Left colon (tissue), 2 donors: ENCODE measurements around the gene ADCY7. TPM values are rescaled to one million over a fixed set of nuclear protein-coding genes. Genes with fewer than 3 reads are reported as not detected.

Experiments used
- ATAC-seq: fragments of 200-7000 bp; cut with Tn5 transposase; one replicate; pipeline ENCODE4 v1.9.1; 2020; ENCODE audit warnings: mild to moderate bottlenecking, moderate library complexity
- DNase-seq, 2 donors: peaks; one replicate each; pipeline ENCODE4 v3.0.0-alpha.2; 2020
- intact Hi-C, 2 donors: fragments of 100-400 bp; cut with DNase I in 1 of 2; cut with micrococcal nuclease in 1 of 2; formaldehyde crosslinking; loops; one replicate each; pipeline versions ENCODE4 v1.11.2 to v1.14.0; 2022; cut with DNase I, micrococcal nuclease
- total RNA-seq, 2 donors: library from RNA; stranded (reverse); fragmentation: NEBNext Ultra II Directional; extraction: Animal tissue kit (Norgen Biotek cat#: 25700); gene quantifications; one replicate each; pipeline ENCODE4 v1.2.1, GENCODE V29; 2021
- donor health status: DM: no; HTN: no; CAD: no.
- donor health status: DM: yes; HTN: yes; CAD: no.

Gene ADCY7
- total RNA-seq, 2 donors from 2014 or later = 14.2 to 20.8 TPM

DNA sequence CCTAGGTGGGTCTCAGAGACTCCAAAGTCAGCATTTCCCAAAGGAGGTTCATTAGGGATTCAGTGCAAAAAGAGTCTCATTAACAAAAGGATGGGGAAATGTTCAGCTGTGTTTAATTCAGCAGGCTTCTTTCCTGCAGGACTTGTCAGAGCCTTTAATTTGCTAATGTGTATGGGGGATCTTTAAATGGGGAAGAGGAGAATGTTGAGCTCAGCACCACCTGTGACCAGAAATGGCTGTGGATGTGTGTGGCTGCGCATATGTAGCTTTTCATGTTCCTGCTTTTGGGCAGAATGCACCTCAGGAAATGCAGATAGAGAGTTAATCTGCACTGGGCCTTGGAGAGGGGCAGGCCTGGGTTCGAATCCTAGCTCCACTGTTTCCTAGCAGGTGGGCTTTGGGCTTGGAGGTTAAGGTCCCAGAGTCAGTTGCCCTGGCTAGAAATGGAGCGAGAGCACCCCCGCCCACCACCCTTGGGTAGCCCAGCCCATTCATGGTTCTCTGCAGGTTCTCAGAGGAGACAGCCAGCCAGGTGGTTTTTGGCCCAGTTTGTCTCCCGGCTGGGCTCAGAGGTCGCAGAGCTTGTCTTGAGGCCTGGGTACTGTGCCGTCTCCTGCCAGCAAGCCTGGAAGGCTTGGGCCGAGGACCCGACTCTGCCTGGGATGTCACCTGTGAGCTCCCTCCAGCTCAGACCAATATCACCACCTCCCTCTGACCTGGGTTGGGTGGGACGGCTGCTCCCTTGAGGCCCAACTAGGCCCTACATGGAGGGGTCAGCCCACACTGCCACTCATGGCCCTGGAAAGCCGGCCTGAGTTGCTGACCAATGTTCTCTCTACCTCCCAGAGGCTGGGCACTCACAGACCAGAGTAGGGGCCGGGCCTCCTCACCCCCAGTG is 9.3 kb downstream of the ADCY7 start:
- no peak for ATAC-seq
- DNase-seq = peak in 1 of 2 donors; percentile 9
- intact Hi-C loops = no loop called here

GRCh38 chr16:50276326-50276640 is 9.9 kb downstream of the ADCY7 start:
- ATAC-seq = no peak
- intact Hi-C loops = no loop called here
- DNase-seq = no peak

- DNase-seq (no peak), ATAC-seq (no peak)
- intact Hi-C loops = no loop called here
These were observed 10.6 kb downstream of the ADCY7 start for GRCh38 chr16:50276801-50277555.

GRCh38 chr16:50278251-50278650 is 11.9 kb downstream of the ADCY7 start:
- DNase-seq = no peak
- no peak for ATAC-seq
- intact Hi-C loops = no loop called here

DNA sequence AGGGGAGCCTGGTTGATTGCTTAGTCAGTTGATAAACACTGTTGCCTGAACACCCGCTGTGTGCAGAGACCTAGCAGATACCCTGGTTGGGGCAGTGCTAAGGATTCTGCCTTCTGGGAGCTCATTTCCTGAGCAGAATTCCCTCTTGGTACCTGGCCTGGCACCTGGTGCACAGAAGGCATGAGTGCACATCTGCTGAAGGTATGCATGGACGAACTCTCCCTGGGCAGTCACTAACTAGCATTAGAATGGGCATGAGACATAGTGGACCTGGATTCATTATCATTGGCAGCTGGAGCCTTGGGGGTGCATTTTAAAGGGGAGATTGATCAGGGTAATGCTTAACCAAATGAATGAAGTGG is 13.1 kb downstream of the ADCY7 start:
- ATAC-seq (peak; percentile 3), DNase-seq (no peak)
- intact Hi-C loops = no loop called here

- intact Hi-C loops = no loop called here
- ATAC-seq (no peak), DNase-seq (no peak)
These were observed 14.6 kb downstream of the ADCY7 start for GRCh38 chr16:50280932-50281331.

DNA sequence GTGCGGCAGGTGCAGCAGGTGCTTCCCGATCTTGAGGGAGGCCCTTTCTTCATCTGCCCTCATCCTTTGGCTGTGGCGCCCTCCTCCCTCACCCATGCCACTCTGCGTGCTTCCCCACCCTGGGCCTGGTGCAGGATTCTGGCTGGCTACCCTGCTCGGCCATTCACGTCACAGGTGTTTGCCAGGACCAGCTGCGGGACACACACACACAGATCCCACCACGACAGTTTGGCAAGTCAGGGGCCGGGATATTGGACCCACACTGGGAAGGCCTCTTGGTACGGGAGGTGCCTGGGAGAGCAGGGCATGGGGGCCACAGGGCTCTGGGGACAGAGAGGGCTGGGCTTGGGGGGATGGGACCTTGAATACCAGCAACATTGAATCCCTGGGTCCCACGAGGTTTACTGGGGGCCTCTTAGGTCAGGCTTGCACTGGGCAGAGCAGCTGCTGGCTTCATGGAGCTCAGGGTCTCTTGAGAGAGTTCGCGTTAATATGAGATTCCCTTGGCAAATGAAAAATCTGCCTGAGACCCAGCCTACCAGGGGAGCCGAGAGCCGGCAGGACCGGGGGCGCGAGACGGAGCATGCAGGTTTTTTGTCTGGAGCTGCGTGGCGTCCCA is 15.1 kb downstream of the ADCY7 start:
- ATAC-seq (peak; percentile 30), DNase-seq (no peak)
- intact Hi-C loops = no loop called here

- ATAC-seq (peak; percentile 11), DNase-seq (peak; percentile 68 to 79)
- intact Hi-C loops = no loop called here
These were observed 15.7 kb downstream of the ADCY7 start for GRCh38 chr16:50282010-50282538.

DNA sequence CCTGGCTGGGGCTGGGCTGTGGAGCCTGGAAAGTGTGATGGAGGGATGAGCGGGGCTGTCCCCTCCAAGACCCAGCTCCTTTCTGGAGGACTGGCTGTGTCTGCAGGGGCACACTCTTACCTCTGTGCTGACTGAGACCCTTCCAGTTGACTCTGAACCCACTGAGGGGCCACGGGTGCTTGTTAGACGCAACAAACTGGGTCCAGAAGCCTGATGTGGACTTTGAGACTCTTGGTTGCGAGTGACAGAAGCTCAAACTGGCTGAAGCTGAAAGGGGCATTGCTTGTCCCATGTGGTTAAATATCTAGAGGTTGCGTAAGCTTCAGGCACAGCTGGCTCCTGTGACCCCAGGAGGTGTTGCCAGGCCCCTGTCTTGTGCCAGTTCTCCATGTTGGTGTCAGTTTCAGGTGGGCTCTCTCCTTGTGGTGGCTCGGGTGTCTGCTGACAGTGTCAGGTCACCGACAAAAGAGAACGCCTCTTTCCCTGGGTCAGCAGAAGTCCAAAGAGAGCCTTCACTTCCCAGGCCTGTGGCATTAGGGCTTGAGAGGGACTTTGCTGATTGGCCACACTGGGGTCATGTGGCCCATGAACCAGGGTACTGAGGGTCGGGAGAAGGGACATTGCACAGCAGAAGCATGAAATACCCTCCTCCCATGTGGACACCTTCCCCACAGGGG is 16.7 kb downstream of the ADCY7 start:
- ATAC-seq (no peak), DNase-seq (no peak)
- intact Hi-C loops = no loop called here

DNA sequence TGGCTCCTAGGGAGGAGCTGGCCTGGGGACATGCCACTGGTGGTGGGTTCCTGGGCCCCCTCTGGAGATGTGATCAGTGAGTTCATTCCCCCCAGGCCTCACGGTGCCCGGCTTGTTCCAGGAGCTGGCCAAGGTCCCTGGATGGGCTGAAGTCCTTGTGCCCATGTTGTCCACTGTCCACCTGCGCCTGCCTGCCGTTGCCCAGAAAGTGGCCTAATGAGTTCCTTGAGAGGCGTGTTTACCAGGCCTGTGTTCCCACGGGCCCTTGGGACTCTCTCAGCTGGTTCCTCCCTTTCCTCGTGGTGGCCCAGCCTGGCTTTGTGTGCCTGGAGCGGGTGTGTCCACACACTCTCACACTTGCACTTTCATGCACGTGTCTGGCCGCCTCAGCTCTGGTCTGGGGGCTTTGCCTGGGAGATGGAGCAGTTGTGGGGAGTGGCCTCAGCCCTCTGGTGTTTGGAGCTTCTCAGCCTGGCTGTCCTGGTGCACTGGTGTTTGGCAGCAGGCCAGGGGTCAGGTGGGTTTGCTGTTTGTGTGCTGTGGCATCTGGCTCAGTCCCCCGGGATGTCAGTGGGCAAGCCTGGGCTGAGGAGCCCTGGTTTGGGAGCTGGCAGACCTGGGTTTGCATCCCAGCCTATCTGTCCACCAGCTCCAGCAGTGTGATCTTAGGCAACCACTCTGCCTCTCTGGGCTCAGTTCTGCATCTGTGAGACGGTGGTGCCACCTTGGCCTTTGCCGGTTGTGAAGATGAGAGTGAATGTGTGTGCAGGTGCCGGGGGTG is 18.0 kb downstream of the ADCY7 start:
- DNase-seq (peak in 1 of 2 donors; percentile 64), ATAC-seq (peak; percentile 88)
- intact Hi-C loops = no loop called here

DNA sequence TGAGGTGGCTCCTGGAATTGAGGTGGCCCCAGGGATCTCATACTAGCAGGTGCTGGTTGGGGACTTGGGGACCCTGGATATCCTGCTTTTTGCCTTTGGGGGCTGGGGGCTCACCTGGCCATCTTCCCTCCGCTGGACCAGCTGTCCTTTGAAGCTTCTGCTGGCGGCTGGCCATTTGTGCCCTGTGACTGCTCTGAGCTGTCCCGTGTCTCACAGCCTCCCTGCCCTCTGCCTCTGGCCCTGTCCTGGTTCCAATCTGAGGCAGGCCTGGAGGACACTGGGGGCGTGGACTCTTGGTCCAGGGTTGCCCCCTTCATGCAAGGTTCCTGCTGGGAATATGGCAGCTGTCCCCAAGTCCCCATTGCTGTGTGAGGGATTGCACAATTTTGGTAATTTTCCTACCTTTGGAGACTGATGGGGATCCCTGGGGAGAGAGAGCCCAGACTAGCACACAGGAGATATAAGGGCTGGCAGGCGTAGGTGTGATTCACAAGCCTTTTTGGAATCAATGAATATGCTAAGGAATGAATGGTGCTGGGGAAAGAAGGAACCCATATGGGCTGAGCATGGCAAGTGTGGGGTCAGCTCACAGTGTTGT is 19.2 kb downstream of the ADCY7 start:
- ATAC-seq (no peak), DNase-seq (no peak)
- intact Hi-C loops = no loop called here

DNA sequence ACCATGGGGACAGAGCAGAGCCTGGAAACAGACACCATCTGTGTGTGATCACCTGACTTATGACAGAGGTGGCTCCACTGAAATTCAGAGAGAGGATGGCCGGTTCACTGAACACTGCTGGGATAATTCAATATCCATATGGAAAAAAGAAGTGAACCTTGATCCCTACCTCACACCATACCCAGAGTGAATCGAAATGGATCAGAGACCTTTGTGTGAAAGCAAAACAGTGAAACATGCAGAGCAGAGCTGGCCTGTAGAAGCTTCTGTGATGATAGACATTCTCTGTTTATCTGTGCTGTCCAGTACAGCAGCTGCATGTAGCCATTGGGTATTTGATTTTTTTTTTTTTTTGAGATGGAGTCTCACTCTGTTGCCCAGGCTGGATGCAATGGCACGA is 20.3 kb downstream of the ADCY7 start:
- ATAC-seq (no peak), DNase-seq (no peak)
- intact Hi-C loops = no loop called here

DNA sequence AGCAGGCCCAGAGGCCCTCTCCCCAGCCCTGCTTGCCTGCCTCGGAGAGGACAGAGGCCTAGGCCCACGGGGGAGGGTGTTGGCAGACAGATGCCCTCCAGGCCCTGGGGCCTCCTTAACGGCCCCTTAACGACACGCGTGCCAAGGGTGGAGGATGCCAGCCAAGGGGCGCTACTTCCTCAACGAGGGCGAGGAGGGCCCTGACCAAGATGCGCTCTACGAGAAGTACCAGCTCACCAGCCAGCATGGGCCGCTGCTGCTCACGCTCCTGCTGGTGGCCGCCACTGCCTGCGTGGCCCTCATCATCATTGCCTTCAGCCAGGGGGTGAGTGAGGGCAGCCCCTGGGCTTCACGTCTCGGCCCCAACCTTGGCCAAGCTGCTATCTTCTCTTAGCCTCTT is 21.7 kb downstream of the ADCY7 start:
- ATAC-seq (no peak), DNase-seq (no peak)
- intact Hi-C loops = no loop called here

- intact Hi-C loops = no loop called here
- DNase-seq = no peak
- ATAC-seq = no peak
These were observed 22.6 kb downstream of the ADCY7 start for GRCh38 chr16:50288920-50289319.

DNA sequence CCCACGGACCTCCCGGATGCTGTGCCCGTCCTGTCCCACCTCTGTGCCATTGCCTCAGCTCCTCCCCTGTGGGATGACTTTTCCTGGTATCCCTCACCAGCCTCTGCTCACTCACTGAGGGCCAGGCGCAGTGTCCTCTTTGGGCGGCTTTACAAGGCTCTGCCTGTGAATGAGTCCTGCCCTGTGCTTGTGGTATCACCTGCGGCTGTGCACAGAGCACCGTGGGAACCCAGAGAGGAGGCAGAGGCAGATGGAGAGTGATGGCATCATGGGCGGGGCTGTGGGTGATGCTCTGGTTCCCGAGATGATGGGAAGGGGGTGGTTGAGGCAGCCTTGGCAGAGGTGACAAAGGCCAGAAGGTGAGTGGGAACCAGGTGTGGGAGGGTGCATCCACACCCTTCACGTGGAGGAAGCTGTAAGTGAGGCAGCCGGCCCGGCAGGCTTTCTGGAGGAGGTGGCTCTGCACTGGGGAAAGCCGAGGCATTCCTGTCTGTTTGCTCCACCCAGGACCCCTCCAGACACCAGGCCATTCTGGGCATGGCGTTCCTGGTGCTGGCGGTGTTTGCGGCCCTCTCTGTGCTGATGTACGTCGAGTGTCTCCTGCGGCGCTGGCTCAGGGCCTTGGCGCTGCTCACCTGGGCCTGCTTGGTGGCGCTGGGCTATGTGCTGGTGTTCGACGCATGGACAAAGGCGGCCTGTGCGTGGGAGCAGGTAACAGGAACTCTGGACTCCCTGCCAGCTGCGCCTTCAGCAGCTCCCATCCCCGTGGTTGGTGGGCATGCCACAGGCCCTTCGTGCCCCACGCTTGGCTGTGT is 23.8 kb downstream of the ADCY7 start:
- DNase-seq = no peak
- intact Hi-C loops = no loop called here
- no peak for ATAC-seq

- intact Hi-C loops = no loop called here
- DNase-seq = no peak
- ATAC-seq = no peak
These were observed 24.5 kb downstream of the ADCY7 start for GRCh38 chr16:50290856-50291255.
